IMR-90 (cell line): Measurements from ENCODE around the gene AOPEP. TPM values are rescaled to one million over a fixed set of nuclear protein-coding genes. Genes with fewer than 3 reads are reported as not detected.
A peak's percentile ranks its signal among the peaks of the same experiment; 100 is the strongest.

Experiments used
- ATAC-seq: fragments of 200-7000 bp; cut with Tn5 transposase; 2 replicates; pipeline ENCODE4 v1.9.1; 2020; ENCODE audit warnings: low read depth, mild to moderate bottlenecking, moderate library complexity
- BruUV-seq: library from RNA; stranded (reverse); fragments of 400-500 nt; replicated peaks from 2 replicates; lab custom pipeline; 2021; lab: Mats Ljungman, UMichigan
- CTCF ChIA-PET: fragments of 300-600 bp; formaldehyde crosslinking; extraction: SDS; loops from one replicate; lab custom pipeline; 2021; ENCODE audit warnings: antibody characterized with exemption; lab: Yijun Ruan, JAX
- POLR2A ChIA-PET: fragments of 300-600 bp; sonication (Branson Sonifier 250); formaldehyde crosslinking; loops from one replicate; lab custom pipeline; 2022; ENCODE audit warnings: antibody characterized with exemption; ENCODE audit not compliant: unreplicated experiment; lab: Charles Lee
- DNase-seq: peaks from one replicate; pipeline ENCODE4 v3.0.0; 2013
- H2AFZ ChIP-seq: replicated peaks from 2 replicates; pipeline ENCODE3; 2013; ENCODE audit warnings: low read length, mild to moderate bottlenecking; ENCODE audit not compliant: poor library complexity
- H2AK5ac ChIP-seq: 2 replicates; pipeline ENCODE4 v1.6.1; 2013; ENCODE audit warnings: low read depth, low read length, inconsistent platforms
- H2AK9ac ChIP-seq: replicated peaks from 2 replicates; pipeline ENCODE3; 2013; ENCODE audit warnings: mild to moderate bottlenecking, low read depth, low read length, moderate library complexity; ENCODE audit not compliant: poor library complexity
- H2BK120ac ChIP-seq: 2 replicates; pipeline ENCODE4 v1.6.1; 2013; ENCODE audit warnings: low read depth, low read length, inconsistent platforms
- H2BK15ac ChIP-seq: 3 replicates; pipeline ENCODE4 v1.6.1; 2013; ENCODE audit warnings: low read depth, low read length, inconsistent platforms
- H2BK20ac ChIP-seq: 2 replicates; pipeline ENCODE4 v1.6.1; 2013; ENCODE audit warnings: low read depth, mild to moderate bottlenecking, inconsistent platforms, low read length, moderate library complexity
- H2BK5ac ChIP-seq: 2 replicates; pipeline ENCODE4 v1.6.1; 2013; ENCODE audit warnings: mild to moderate bottlenecking, low read depth, low read length, inconsistent platforms; ENCODE audit not compliant: poor library complexity, severe bottlenecking
- H3K14ac ChIP-seq: replicated peaks from 2 replicates; pipeline ENCODE4 v1.6.1; 2013; ENCODE audit warnings: low read depth, low read length, inconsistent platforms
- H3K18ac ChIP-seq: 2 replicates; pipeline ENCODE4 v1.6.1; 2013; ENCODE audit warnings: low read depth, low read length, control low read depth
- H3K23ac ChIP-seq: 2 replicates; pipeline ENCODE4 v1.6.1; 2013; ENCODE audit warnings: low read depth, low read length, inconsistent platforms
- H3K27ac ChIP-seq: 2 replicates; pipeline ENCODE4 v1.5.1; 2013; ENCODE audit warnings: mild to moderate bottlenecking, control low read depth, low read length; ENCODE audit not compliant: insufficient read depth
- H3K27me3 ChIP-seq: 2 replicates; pipeline ENCODE4 v1.6.1; 2013; ENCODE audit warnings: low read length; ENCODE audit not compliant: control insufficient read depth, insufficient read depth
- H3K36me3 ChIP-seq: 2 replicates; pipeline ENCODE4 v1.6.1; 2013; ENCODE audit warnings: low read length, mixed read lengths; ENCODE audit not compliant: control insufficient read depth, insufficient read depth
- H3K4ac ChIP-seq: 2 replicates; pipeline ENCODE4 v1.6.1; 2013; ENCODE audit warnings: low read depth, low read length, inconsistent platforms
- H3K4me1 ChIP-seq: 2 replicates; pipeline ENCODE4 v1.6.1; 2013; ENCODE audit warnings: low read length, mixed read lengths; ENCODE audit not compliant: control insufficient read depth, insufficient read depth
- H3K4me2 ChIP-seq: 2 replicates; pipeline ENCODE4 v1.6.1; 2013; ENCODE audit warnings: low read depth, mild to moderate bottlenecking, control low read depth, low read length, moderate library complexity
- H3K4me3 ChIP-seq: 2 replicates; pipeline ENCODE4 v1.5.1; 2013; ENCODE audit warnings: low read depth, mild to moderate bottlenecking, control low read depth, low read length, moderate library complexity; ENCODE audit not compliant: insufficient read depth
- H3K56ac ChIP-seq: 2 replicates; pipeline ENCODE4 v1.6.1; 2013; ENCODE audit warnings: low read length, inconsistent platforms; ENCODE audit not compliant: insufficient read depth; ENCODE audit errors: extremely low read depth
- H3K79me1 ChIP-seq, 2 experiments: 2 replicates each; pipeline ENCODE4 v1.6.1; 2013; ENCODE audit warnings: low read length in 2 of 2, inconsistent platforms in 1 of 2, low read depth in 1 of 2
- H3K9ac ChIP-seq: 2 replicates; pipeline ENCODE4 v1.6.1; 2013; ENCODE audit warnings: low read depth, low read length, control low read depth
- H3K9me1 ChIP-seq: 2 replicates; pipeline ENCODE4 v1.6.1; 2013; ENCODE audit warnings: low read length, inconsistent platforms; ENCODE audit not compliant: insufficient read depth
- H3K9me3 ChIP-seq: 2 replicates; pipeline ENCODE4 v1.6.1; 2013; ENCODE audit warnings: low read length; ENCODE audit not compliant: control insufficient read depth, insufficient read depth
- H4K20me1 ChIP-seq: 2 replicates; pipeline ENCODE4 v1.6.1; 2013; ENCODE audit warnings: low read length, inconsistent platforms; ENCODE audit not compliant: insufficient read depth
- H4K5ac ChIP-seq: 2 replicates; pipeline ENCODE4 v1.6.1; 2013; ENCODE audit warnings: mild to moderate bottlenecking, low read depth, low read length, control low read depth
- H4K8ac ChIP-seq, 2 experiments: 2 replicates each; pipeline ENCODE4 v1.6.1; 2013; ENCODE audit warnings: low read depth in 2 of 2, low read length in 2 of 2, control low read depth in 1 of 2, inconsistent platforms in 1 of 2
- H4K91ac ChIP-seq: 2 replicates; pipeline ENCODE4 v1.6.1; 2013; ENCODE audit warnings: low read depth, low read length, inconsistent platforms; ENCODE audit not compliant: insufficient read depth
- CEBPB ChIP-seq: IDR thresholded peaks from 2 replicates; pipeline ENCODE4 v1.6.1; 2012; ENCODE audit warnings: low read depth, low read length, improper control_type of control experiment
- CTCF ChIP-seq: conservative IDR thresholded peaks from 2 replicates; pipeline ENCODE4 v1.5.1; 2012; ENCODE audit warnings: mild to moderate bottlenecking, low read depth, low read length, improper control_type of control experiment
- ELK1 ChIP-seq: fragments of 150-350 bp; IDR thresholded peaks from 2 replicates; pipeline ENCODE4 v1.6.1; 2016; ENCODE audit warnings: low read depth, mild to moderate bottlenecking, low read length, moderate library complexity, borderline replicate concordance
- FOS ChIP-seq: fragments of 150-350 bp; IDR thresholded peaks from 2 replicates; pipeline ENCODE4 v1.6.1; 2016; ENCODE audit warnings: low read depth, low read length
- MAFK ChIP-seq: IDR thresholded peaks from 2 replicates; pipeline ENCODE4 v1.6.1; 2012; ENCODE audit warnings: low read depth, low read length, improper control_type of control experiment
- MAZ ChIP-seq: IDR thresholded peaks from 2 replicates; pipeline ENCODE4 v1.6.1; 2012; ENCODE audit warnings: low read depth, mild to moderate bottlenecking, low read length, improper control_type of control experiment, moderate library complexity, borderline replicate concordance
- MXI1 ChIP-seq: IDR thresholded peaks from 2 replicates; pipeline ENCODE4 v1.6.1; 2012; ENCODE audit warnings: low read depth, mild to moderate bottlenecking, low read length, moderate library complexity, borderline replicate concordance
- NFE2L2 ChIP-seq: fragments of 150-350 bp; IDR thresholded peaks from 2 replicates; pipeline ENCODE4 v1.6.1; 2016; ENCODE audit warnings: low read depth, mild to moderate bottlenecking, low read length
- POLR2A ChIP-seq: IDR thresholded peaks from 2 replicates; pipeline ENCODE4 v1.6.1; 2012; ENCODE audit warnings: mild to moderate bottlenecking, low read depth, low read length
- RCOR1 ChIP-seq: IDR thresholded peaks from 2 replicates; pipeline ENCODE4 v1.6.1; 2012; ENCODE audit warnings: mild to moderate bottlenecking, low read length, improper control_type of control experiment; ENCODE audit not compliant: insufficient replicate concordance
- RFX5 ChIP-seq: IDR thresholded peaks from 2 replicates; pipeline ENCODE4 v1.8.0; 2012; ENCODE audit warnings: low read depth, mild to moderate bottlenecking, low read length, moderate library complexity
- USF2 ChIP-seq: fragments of 150-350 bp; IDR thresholded peaks from 2 replicates; pipeline ENCODE4 v1.6.1; 2017; ENCODE audit warnings: mild to moderate bottlenecking, antibody characterized with exemption, low read length, low read depth
- WGBS, 2 experiments: methylation state at CpG; one replicate each; pipeline versions ENCODE4 v1.1.5 to v1.1.7; 2013; ENCODE audit warnings: missing lambda C conversion rate in 2 of 2; ENCODE audit not compliant: insufficient read length in 1 of 2; ENCODE audit errors: extremely low coverage in 2 of 2; 5-methylcytosine and 5-hydroxymethylcytosine counted together
- dilution Hi-C: fragments of 300-500 bp; cut with HindIII; formaldehyde crosslinking; loops from one replicate; pipeline ENCODE4 v1.14.3; 2018; ENCODE audit warnings: low sequenced_read_pairs; ENCODE audit not compliant: unreplicated experiment
- in situ Hi-C: fragments of 300-500 bp; cut with MboI; formaldehyde crosslinking; loops from 3 replicates; pipeline ENCODE4 v1.14.3; 2019; ENCODE audit warnings: low sequenced_read_pairs, inconsistent platforms, mixed read lengths
- intact Hi-C: fragments of 100-400 bp; cut with micrococcal nuclease; formaldehyde crosslinking; loops from 2 replicates; pipeline ENCODE4 v1.10.0; 2022
- polyA plus RNA-seq, 3 experiments: library from polyadenylated mRNA; depleted of rRNA; stranded (reverse); fragments of >200 nt; gene quantifications; 2 replicates each; pipeline ENCODE4 v1.2.3, GENCODE V29; 2012; ENCODE audit warnings: low replicate concordance in 1 of 3
- total RNA-seq: library from RNA; depleted of rRNA; stranded (reverse); fragments of >200 nt; gene quantifications from 2 replicates; pipeline ENCODE4 v1.2.3, GENCODE V29; 2012

Gene AOPEP
- total and polyA plus RNA-seq, 2 of the 4 experiments (the other 2 are of a cell fraction), result 34.9 to 38.7 TPM

- Histone ChIP-seq H3K14ac (no peak overlapping the region), H4K91ac (no peak overlapping the region), H4K8ac (no peak overlapping the region), H3K23ac (no peak overlapping the region), H3K36me3 (no peaks in the 10 kb centered on the region), H2BK15ac (no peak overlapping the region), H3K56ac (no peak overlapping the region), H2BK5ac (no peak overlapping the region), H3K27me3 (no peaks in the 10 kb centered on the region; the same call in 1 of the 2 replicates), H3K9me3 (no peaks in the 10 kb centered on the region), H2BK20ac (peak overlapping the region; percentile 47; the same call in 1 of the 2 replicates), H3K4me1 (peaks cover 7% of the 10 kb centered on the region), H3K27ac (no peak overlapping the region), H2BK120ac (no peak overlapping the region), H2AK5ac (no peak overlapping the region), H3K9ac (no peak overlapping the region), H4K20me1 (no peaks in the 10 kb centered on the region), H3K4me3 (no peak overlapping the region), H3K18ac (0 out of 2 replicates have a peak overlapping the region, but pooled peaks have one; percentile 28), H4K5ac (no peak overlapping the region), H2AK9ac (no peak overlapping the region), H2AFZ (no peak overlapping the region), H3K4me2 (no peak overlapping the region), H3K4ac (no peak overlapping the region), H3K79me1 (no peaks in the 10 kb centered on the region), H3K9me1 (no peaks in the 10 kb centered on the region)
- WGBS, 2 experiments, result no CpG with 5 or more reads among the region's 8 CpGs
- in situ Hi-C loops, result no loop called here
- intact Hi-C loops, result no loop called here
- TF ChIP-seq MXI1, result no peak
- no peak for TF ChIP-seq POLR2A
- TF ChIP-seq USF2, result no peak
- no peak for TF ChIP-seq MAFK
- TF ChIP-seq RCOR1, result no peak
- TF ChIP-seq MAZ, result no peak
- no peak for TF ChIP-seq FOS
- no peak for TF ChIP-seq CTCF
- no peak for TF ChIP-seq NFE2L2
- no peak for TF ChIP-seq ELK1
- no peak for TF ChIP-seq CEBPB
- no peak for TF ChIP-seq RFX5
- ATAC-seq (no peak), DNase-seq (no peak)
- POLR2A ChIA-PET, result no interaction called here
- dilution Hi-C loops, result no loop called here
- CTCF ChIA-PET, result interaction anchor here (3.4 kb wide), 1 partner anchor 450 kb away, joined by 47 read pairs; no protein-coding TSS in a partner anchor
- BruUV-seq, result no TSS peak
These were observed 46.9 kb upstream of the AOPEP start for GRCh38 chr9:94679587-94679986.
